Activated B cell treated with CpG ODN at 0.5 μM for 24 hours (primary cell): ENCODE results near the gene EPN2. TPM values are rescaled to one million over a fixed set of nuclear protein-coding genes. Genes with fewer than 3 reads are reported as not detected.

Source experiments
- ATAC-seq: fragments of 200-7000 bp; cut with Tn5 transposase; one replicate; pipeline ENCODE4 v1.10.0; 2021; ENCODE audit warnings: low read depth, mild to moderate bottlenecking, moderate library complexity
- CTCF ChIA-PET: fragments of 350-600 bp; sonication (Branson Sonifier 250); formaldehyde crosslinking; loops from one replicate; lab custom pipeline; 2021; ENCODE audit warnings: antibody characterized with exemption; lab: Charles Lee
- POLR2A ChIA-PET: fragments of 350-600 bp; sonication (Branson Sonifier 250); formaldehyde crosslinking; loops from one replicate; lab custom pipeline; 2021; ENCODE audit warnings: antibody characterized with exemption; lab: Charles Lee
- DNase-seq: peaks from one replicate; pipeline ENCODE4 v3.0.0; 2022
- H3K27ac Mint-ChIP-seq: one replicate; pipeline ENCODE4 v1.8.0; 2020; ENCODE audit warnings: mixed read lengths
- H3K27me3 Mint-ChIP-seq: one replicate; pipeline ENCODE4 v1.8.0; 2021; ENCODE audit warnings: mixed read lengths
- H3K36me3 Mint-ChIP-seq: one replicate; pipeline ENCODE4 v1.8.0; 2021; ENCODE audit warnings: low read depth, mixed read lengths
- H3K4me1 Mint-ChIP-seq: one replicate; pipeline ENCODE4 v1.8.0; 2021; ENCODE audit warnings: mixed read lengths
- H3K4me3 Mint-ChIP-seq: one replicate; pipeline ENCODE4 v1.8.0; 2020; ENCODE audit warnings: mild to moderate bottlenecking, mixed read lengths
- H3K9me3 Mint-ChIP-seq: one replicate; pipeline ENCODE4 v1.8.0; 2020; ENCODE audit warnings: mixed read lengths
- intact Hi-C: fragments of 100-400 bp; cut with micrococcal nuclease; formaldehyde crosslinking; loops from one replicate; pipeline ENCODE4 v1.15.1; 2024
- total RNA-seq: library from RNA; stranded (reverse); gene quantifications from 2 replicates; pipeline ENCODE4 v1.2.3, GENCODE V29; 2022
- TF ChIP-seq, protein P1 (sequence below): fragments of 200-600 bp; IDR thresholded peaks from one replicate; pipeline ENCODE4 v1.8.0; 2022; ENCODE audit warnings: antibody characterized with exemption, mild to moderate bottlenecking

The EPN2 gene
- total RNA-seq, 1 donor from 2014 or later, result 16.6 TPM

DNA sequence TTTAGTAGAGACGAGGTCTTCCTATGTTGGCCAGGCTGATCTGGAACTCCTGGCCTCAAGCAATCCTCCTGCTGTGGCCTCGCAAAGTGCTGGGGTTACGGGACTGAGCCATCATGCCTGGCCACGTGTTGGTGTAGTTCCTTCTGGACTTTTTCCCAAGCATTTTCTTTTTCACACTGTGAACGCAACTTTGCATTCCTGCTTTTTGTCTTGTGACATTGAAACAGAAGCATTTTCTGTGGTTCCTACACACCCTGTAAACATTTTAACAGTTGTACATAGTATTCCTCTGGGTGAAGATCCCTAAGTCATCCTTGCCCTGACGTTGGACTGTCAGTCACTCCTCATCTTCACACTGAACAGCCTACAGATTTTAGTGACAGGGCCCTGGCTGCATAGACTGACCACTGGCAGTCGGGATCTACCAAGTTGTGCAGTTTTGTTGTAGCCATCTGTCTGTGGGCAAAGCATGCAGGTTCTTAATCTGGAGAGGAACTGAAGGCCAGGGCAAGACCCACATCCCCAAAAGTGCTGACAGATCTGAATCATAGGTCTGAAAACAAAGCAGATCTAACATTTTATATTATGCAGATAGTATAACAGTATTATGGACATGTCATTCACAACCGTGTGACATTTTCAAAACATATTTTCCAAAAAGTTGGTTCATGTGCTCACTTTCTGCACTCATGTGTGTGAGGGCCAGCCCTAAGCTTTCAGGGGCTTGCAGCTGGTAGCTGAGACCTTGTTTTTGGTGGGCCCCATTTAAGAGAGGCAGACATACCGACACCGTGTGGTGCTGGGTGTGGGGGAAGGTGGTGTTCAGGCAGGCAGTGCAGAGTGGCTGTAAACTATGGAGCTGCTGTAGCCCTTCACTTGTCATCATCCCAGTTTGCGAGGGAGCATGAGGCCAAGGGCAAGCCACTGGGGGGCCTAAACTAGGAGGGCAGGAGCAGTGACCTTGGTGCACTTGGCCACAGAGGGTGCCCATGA lies 59.9 kb downstream of the EPN2 start:
- no peak for ATAC-seq
- intact Hi-C loops, result no loop called here
- H3K9me3 Mint-ChIP-seq, result no peaks in the 10 kb centered on the region
- no peak for DNase-seq
- peaks cover 2% of the 10 kb centered on the region for H3K27me3 Mint-ChIP-seq
- TF ChIP-seq, protein P1, sequence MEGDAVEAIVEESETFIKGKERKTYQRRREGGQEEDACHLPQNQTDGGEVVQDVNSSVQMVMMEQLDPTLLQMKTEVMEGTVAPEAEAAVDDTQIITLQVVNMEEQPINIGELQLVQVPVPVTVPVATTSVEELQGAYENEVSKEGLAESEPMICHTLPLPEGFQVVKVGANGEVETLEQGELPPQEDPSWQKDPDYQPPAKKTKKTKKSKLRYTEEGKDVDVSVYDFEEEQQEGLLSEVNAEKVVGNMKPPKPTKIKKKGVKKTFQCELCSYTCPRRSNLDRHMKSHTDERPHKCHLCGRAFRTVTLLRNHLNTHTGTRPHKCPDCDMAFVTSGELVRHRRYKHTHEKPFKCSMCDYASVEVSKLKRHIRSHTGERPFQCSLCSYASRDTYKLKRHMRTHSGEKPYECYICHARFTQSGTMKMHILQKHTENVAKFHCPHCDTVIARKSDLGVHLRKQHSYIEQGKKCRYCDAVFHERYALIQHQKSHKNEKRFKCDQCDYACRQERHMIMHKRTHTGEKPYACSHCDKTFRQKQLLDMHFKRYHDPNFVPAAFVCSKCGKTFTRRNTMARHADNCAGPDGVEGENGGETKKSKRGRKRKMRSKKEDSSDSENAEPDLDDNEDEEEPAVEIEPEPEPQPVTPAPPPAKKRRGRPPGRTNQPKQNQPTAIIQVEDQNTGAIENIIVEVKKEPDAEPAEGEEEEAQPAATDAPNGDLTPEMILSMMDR, result no peak
- H3K4me1 Mint-ChIP-seq, result peaks cover 13% of the 10 kb centered on the region
- CTCF ChIA-PET, result no interaction called here
- H3K36me3 Mint-ChIP-seq, result no peaks in the 10 kb centered on the region
- H3K4me3 Mint-ChIP-seq, result no peak overlapping the region
- no peak overlapping the region for H3K27ac Mint-ChIP-seq
- POLR2A ChIA-PET, result interaction anchor here (1.0 kb wide), 1 partner anchor 9 kb away, joined by 3 read pairs; no protein-coding TSS in a partner anchor

DNA sequence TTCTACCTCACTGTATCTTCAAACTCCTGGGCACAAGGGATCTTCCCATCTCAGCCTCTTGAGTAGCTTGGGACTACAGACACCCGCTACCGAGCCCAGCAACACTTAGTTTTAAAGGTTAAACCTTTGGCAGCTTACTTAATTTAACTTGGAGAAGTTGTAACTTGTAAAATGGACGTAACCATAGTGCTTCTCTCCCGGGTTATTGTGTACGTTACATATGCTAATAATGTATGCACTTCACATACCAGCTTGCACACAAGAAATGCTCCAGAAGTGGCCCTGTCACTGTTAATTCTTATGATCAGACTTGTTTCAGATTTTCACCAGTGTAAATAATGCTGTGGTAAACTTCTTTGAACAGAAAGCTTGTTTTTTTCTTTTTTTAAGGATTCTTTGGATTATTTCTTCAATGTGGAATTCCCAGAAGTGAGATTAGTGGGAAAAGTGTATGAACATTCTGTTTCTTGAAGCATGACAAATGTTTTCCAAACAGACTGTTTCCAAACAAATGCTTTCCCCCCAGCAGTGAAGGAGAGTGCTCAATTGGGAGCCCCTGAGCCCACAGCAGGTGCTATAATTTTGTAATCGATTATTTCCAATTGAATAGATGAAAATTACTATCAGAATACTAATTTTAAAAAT lies 61.5 kb downstream of the EPN2 start:
- H3K9me3 Mint-ChIP-seq, result no peaks in the 10 kb centered on the region
- CTCF ChIA-PET, result interaction anchor here (0.7 kb wide), 1 partner anchor 40 kb away, joined by 3 read pairs; no protein-coding TSS in a partner anchor

DNA sequence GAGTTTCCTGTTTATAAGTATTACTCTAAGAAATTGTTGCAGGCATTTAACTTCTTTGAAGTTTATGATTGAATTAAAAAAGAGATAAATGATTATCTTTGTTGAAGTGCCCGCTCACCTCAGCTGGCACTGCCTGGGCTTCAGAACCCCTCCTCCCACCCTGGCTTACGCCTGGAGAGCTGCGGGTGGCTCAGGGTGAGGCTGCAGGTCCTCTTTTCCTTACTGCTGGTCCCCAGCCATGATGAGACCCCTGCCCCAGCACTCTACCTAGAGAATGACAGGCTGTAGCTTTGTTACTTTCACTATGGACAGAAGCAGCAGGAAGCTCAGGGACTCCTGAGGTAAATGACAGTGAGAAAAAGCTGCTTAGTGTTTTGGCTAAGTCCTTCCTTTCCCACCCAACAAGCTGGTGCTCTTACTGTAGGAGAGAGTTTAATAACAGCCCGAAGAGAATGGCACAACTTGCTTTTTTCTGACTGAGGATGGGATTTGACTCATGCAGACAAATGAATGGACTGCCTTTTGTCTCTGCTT lies 62.1 kb downstream of the EPN2 start:
- peaks cover 2% of the 10 kb centered on the region for H3K27me3 Mint-ChIP-seq

More for the DNA sequence above, 61.5 kb downstream of the EPN2 start:
- H3K27me3 Mint-ChIP-seq, result peaks cover 2% of the 10 kb centered on the region
- no peak overlapping the region for H3K27ac Mint-ChIP-seq
- H3K36me3 Mint-ChIP-seq, result no peaks in the 10 kb centered on the region
- TF ChIP-seq, protein P1, result no peak
- intact Hi-C loops, result no loop called here
- POLR2A ChIA-PET, result no interaction called here
- no peak overlapping the region for H3K4me3 Mint-ChIP-seq
- no peak for DNase-seq
- no peak for ATAC-seq
- H3K4me1 Mint-ChIP-seq, result peaks cover 26% of the 10 kb centered on the region

GRCh38 chr17:19299866-19300265 lies 62.7 kb downstream of the EPN2 start:
- POLR2A ChIA-PET, result no interaction called here
- TF ChIP-seq, protein P1, result no peak
- H3K4me1 Mint-ChIP-seq, result peaks cover 32% of the 10 kb centered on the region

More for the DNA sequence above, 62.1 kb downstream of the EPN2 start:
- POLR2A ChIA-PET, result no interaction called here
- Mint-ChIP-seq H3K36me3 (no peaks in the 10 kb centered on the region), H3K9me3 (no peaks in the 10 kb centered on the region), H3K4me1 (peaks cover 31% of the 10 kb centered on the region), H3K4me3 (no peak overlapping the region), H3K27ac (no peak overlapping the region)
- TF ChIP-seq, protein P1, result no peak
- CTCF ChIA-PET, result no interaction called here
- DNase-seq, result no peak
- no peak for ATAC-seq
- intact Hi-C loops, result no loop called here

More at GRCh38 chr17:19299866-19300265, 62.7 kb downstream of the EPN2 start:
- intact Hi-C loops, result loop anchor here (5.0 kb wide), 1 partner anchor 37 kb away; no protein-coding TSS in a partner anchor
- no peak overlapping the region for H3K27ac Mint-ChIP-seq
- CTCF ChIA-PET, result no interaction called here
- no peak for DNase-seq
- H3K36me3 Mint-ChIP-seq, result no peaks in the 10 kb centered on the region
- ATAC-seq, result no peak
- H3K27me3 Mint-ChIP-seq, result peaks cover 2% of the 10 kb centered on the region
- no peaks in the 10 kb centered on the region for H3K9me3 Mint-ChIP-seq
- H3K4me3 Mint-ChIP-seq, result no peak overlapping the region
